WTC11 (cell line): ENCODE measurements around the gene RNASET2. TPM values are rescaled to one million over a fixed set of nuclear protein-coding genes. Genes with fewer than 3 reads are reported as not detected.
A peak's percentile ranks its signal among the peaks of the same experiment; 100 is the strongest.

Experiments
- ATAC-seq: fragments of 200-7000 bp; cut with Tn5 transposase; 2 replicates; pipeline ENCODE4 v1.10.0; 2021; ENCODE audit warnings: mild to moderate bottlenecking, moderate library complexity
- CTCF ChIA-PET: fragments of 300-600 bp; sonication (Branson Sonifier 250); formaldehyde crosslinking; loops from one replicate; lab custom pipeline; 2021; ENCODE audit warnings: antibody characterized with exemption; lab: Charles Lee
- POLR2A ChIA-PET: fragments of 350-600 bp; sonication (Branson Sonifier 250); formaldehyde crosslinking; loops from one replicate; lab custom pipeline; 2021; ENCODE audit warnings: antibody characterized with exemption; lab: Charles Lee
- DNase-seq: peaks from one replicate; pipeline ENCODE4 v3.0.0; 2021; ENCODE audit warnings: low spot score
- H3K27ac Mint-ChIP-seq: 2 replicates; pipeline ENCODE4 v1.8.0; 2021; ENCODE audit warnings: mixed read lengths
- H3K27me3 Mint-ChIP-seq: 2 replicates; pipeline ENCODE4 v1.8.0; 2021; ENCODE audit warnings: low read depth, mild to moderate bottlenecking, moderate library complexity, mixed read lengths
- H3K36me3 Mint-ChIP-seq: 2 replicates; pipeline ENCODE4 v1.8.0; 2021; ENCODE audit warnings: mixed read lengths
- H3K4me1 Mint-ChIP-seq: 2 replicates; pipeline ENCODE4 v1.8.0; 2022; ENCODE audit warnings: mixed read lengths
- H3K4me3 Mint-ChIP-seq: 2 replicates; pipeline ENCODE4 v1.8.0; 2021; ENCODE audit warnings: mild to moderate bottlenecking, moderate library complexity, mixed read lengths
- H3K9me3 Mint-ChIP-seq: 2 replicates; pipeline ENCODE4 v1.8.0; 2021; ENCODE audit warnings: mixed read lengths
- ATF1 ChIP-seq: sonication (generic); formaldehyde crosslinking; IDR thresholded peaks from 2 replicates; pipeline ENCODE4 v1.8.1; 2023; ENCODE audit warnings: mild to moderate bottlenecking, moderate library complexity, missing genetic modification reagents
- CREB1 ChIP-seq: sonication (generic); formaldehyde crosslinking; IDR thresholded peaks from 2 replicates; pipeline ENCODE4 v1.8.0; 2023; ENCODE audit warnings: mild to moderate bottlenecking, missing genetic modification reagents
- E2F1 ChIP-seq: sonication (generic); formaldehyde crosslinking; IDR thresholded peaks from 2 replicates; pipeline ENCODE4 v1.8.0; 2022; ENCODE audit warnings: mild to moderate bottlenecking, missing genetic modification reagents
- ERG ChIP-seq: fragments of 250-450 bp; sonication (Bioruptor Pico); IDR thresholded peaks from 2 replicates; pipeline ENCODE4 v1.8.0; 2021; ENCODE audit warnings: mild to moderate bottlenecking
- FOXK1 ChIP-seq: sonication (generic); formaldehyde crosslinking; IDR thresholded peaks from 2 replicates; pipeline ENCODE4 v1.8.0; 2022; ENCODE audit warnings: mild to moderate bottlenecking, moderate library complexity, missing genetic modification reagents
- GABPB1 ChIP-seq: sonication (generic); formaldehyde crosslinking; IDR thresholded peaks from 2 replicates; pipeline ENCODE4 v1.8.1; 2023; ENCODE audit warnings: mild to moderate bottlenecking, missing genetic modification reagents
- HMGA2 ChIP-seq: fragments of 250-450 bp; sonication (Bioruptor Pico); IDR thresholded peaks from 2 replicates; pipeline ENCODE4 v1.4.0; 2021; ENCODE audit warnings: mild to moderate bottlenecking, moderate library complexity
- JAZF1 ChIP-seq: fragments of 250-450 bp; sonication (Bioruptor Pico); IDR thresholded peaks from 2 replicates; pipeline ENCODE4 v1.9.0; 2021; ENCODE audit warnings: moderate library complexity, mild to moderate bottlenecking, inconsistent platforms
- MYBL2 ChIP-seq: sonication (generic); formaldehyde crosslinking; IDR thresholded peaks from 2 replicates; pipeline ENCODE4 v1.8.1; 2023; ENCODE audit warnings: mild to moderate bottlenecking, moderate library complexity, missing genetic modification reagents
- TP53 ChIP-seq: sonication (generic); formaldehyde crosslinking; IDR thresholded peaks from 2 replicates; pipeline ENCODE4 v1.8.1; 2023; ENCODE audit warnings: mild to moderate bottlenecking, missing genetic modification reagents
- ZBTB43 ChIP-seq: sonication (generic); formaldehyde crosslinking; IDR thresholded peaks from 2 replicates; pipeline ENCODE4 v1.8.1; 2023; ENCODE audit warnings: mild to moderate bottlenecking, missing genetic modification reagents
- ZNF416 ChIP-seq: fragments of 250-450 bp; sonication (Bioruptor Pico); IDR thresholded peaks from 2 replicates; pipeline ENCODE4 v1.9.0; 2021; ENCODE audit warnings: mild to moderate bottlenecking, inconsistent platforms
- ZNF671 ChIP-seq: fragments of 250-450 bp; sonication (Bioruptor Pico); IDR thresholded peaks from 2 replicates; pipeline ENCODE4 v1.8.0; 2021; ENCODE audit warnings: mild to moderate bottlenecking
- total RNA-seq: library from RNA; stranded (reverse); gene quantifications from 3 replicates; pipeline ENCODE4 v1.2.3, GENCODE V29; 2021
- TF ChIP-seq, protein P1 (sequence below): sonication (generic); formaldehyde crosslinking; conservative IDR thresholded peaks from 2 replicates; pipeline ENCODE4 v1.8.1; 2023; ENCODE audit warnings: mild to moderate bottlenecking, low read depth, missing genetic modification reagents, moderate library complexity
- TF ChIP-seq, protein P2 (sequence below): sonication (generic); formaldehyde crosslinking; IDR thresholded peaks from 2 replicates; pipeline ENCODE4 v1.8.1; 2022; ENCODE audit warnings: low read depth, missing genetic modification reagents, borderline replicate concordance
- TF ChIP-seq, protein P3 (sequence below): sonication (generic); formaldehyde crosslinking; IDR thresholded peaks from 2 replicates; pipeline ENCODE4 v1.8.0; 2023; ENCODE audit warnings: missing genetic modification reagents
- TF ChIP-seq, protein P4 (sequence below): fragments of 250-450 bp; sonication (Bioruptor Pico); IDR thresholded peaks from 2 replicates; pipeline ENCODE4 v1.9.0; 2021; ENCODE audit warnings: mild to moderate bottlenecking

Gene RNASET2
- total RNA-seq, 1 experiment from 2014 or later, result 35.6 TPM

DNA sequence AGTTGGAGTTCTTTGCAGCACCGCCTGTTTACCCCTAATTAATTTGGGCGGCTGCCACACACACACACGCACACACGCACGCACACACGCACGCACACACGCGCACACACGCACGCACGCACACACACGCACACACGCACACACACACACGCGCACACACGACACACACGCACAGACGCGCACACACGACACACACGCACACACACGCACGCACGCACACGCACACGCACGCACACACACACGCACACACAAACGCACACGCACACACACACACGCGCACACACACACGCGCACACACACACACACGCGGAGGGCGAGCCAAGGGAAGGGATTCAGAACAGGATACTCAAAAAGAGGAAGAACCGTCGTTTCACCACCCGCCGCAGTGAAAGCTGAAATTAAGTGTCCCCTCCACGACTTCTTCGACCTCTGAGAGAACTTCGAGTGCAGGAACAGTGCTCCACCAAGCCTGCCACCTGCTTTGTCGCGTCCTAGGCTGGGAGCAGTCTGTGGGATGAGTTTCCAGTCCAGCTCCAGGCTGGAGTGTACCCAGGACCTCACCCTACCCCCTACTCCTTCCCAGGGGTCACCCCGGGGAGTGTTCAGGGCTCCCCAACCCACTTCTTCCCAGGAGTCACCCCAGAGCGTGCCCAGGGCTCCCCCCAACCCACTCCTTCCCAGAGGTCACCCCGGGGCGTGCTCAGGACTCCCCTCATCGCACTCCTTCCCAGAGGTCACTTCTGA lies 1.1 kb downstream of the RNASET2 start:
- CTCF ChIA-PET, result interaction anchor here (1.5 to 3.3 kb wide), 2 partner anchors 20 to 180 kb away, joined by 4 to 20 read pairs; no protein-coding TSS in a partner anchor
- Mint-ChIP-seq H3K27me3 (peaks cover 12% of the 10 kb centered on the region), H3K4me3 (peak overlapping the region; percentile 78), H3K9me3 (peaks cover 11% of the 10 kb centered on the region), H3K4me1 (peaks cover 38% of the 10 kb centered on the region), H3K36me3 (peaks cover 21% of the 10 kb centered on the region), H3K27ac (no peak overlapping the region)
- DNase-seq, result no peak
- no peak for ATAC-seq
- POLR2A ChIA-PET, result interaction anchor here (1.7 kb wide), 1 partner anchor 44 kb away, joined by 8 read pairs; the partner anchor contains the start of gene CEP43
- TF ChIP-seq ZBTB43 (CRISPR knock-in tag) (peak; percentile 95), ZNF416 (no peak)
- TF ChIP-seq, protein P1, sequence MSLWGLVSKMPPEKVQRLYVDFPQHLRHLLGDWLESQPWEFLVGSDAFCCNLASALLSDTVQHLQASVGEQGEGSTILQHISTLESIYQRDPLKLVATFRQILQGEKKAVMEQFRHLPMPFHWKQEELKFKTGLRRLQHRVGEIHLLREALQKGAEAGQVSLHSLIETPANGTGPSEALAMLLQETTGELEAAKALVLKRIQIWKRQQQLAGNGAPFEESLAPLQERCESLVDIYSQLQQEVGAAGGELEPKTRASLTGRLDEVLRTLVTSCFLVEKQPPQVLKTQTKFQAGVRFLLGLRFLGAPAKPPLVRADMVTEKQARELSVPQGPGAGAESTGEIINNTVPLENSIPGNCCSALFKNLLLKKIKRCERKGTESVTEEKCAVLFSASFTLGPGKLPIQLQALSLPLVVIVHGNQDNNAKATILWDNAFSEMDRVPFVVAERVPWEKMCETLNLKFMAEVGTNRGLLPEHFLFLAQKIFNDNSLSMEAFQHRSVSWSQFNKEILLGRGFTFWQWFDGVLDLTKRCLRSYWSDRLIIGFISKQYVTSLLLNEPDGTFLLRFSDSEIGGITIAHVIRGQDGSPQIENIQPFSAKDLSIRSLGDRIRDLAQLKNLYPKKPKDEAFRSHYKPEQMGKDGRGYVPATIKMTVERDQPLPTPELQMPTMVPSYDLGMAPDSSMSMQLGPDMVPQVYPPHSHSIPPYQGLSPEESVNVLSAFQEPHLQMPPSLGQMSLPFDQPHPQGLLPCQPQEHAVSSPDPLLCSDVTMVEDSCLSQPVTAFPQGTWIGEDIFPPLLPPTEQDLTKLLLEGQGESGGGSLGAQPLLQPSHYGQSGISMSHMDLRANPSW, result no peak

- no peak overlapping the region for H3K27ac Mint-ChIP-seq
- POLR2A ChIA-PET, result interaction anchor here (0.6 to 1.1 kb wide), 3 partner anchors 179 to 251 kb away, joined by 3 read pairs; no protein-coding TSS in a partner anchor
Measured at GRCh38 chr6:166954118-166954713, 2.1 kb downstream of the RNASET2 start.

GRCh38 chr6:166952567-166953486 lies 3.5 kb downstream of the RNASET2 start:
- H3K9me3 Mint-ChIP-seq, result peaks cover 14% of the 10 kb centered on the region
- DNase-seq, result no peak
- CTCF ChIA-PET, result interaction anchor here (1.3 to 3.1 kb wide), 3 partner anchors 178 to 189 kb away, joined by 4 to 44 read pairs (median 8); no protein-coding TSS in a partner anchor
- no peak for ATAC-seq
- no peak overlapping the region for H3K27ac Mint-ChIP-seq
- TF ChIP-seq, protein P2, sequence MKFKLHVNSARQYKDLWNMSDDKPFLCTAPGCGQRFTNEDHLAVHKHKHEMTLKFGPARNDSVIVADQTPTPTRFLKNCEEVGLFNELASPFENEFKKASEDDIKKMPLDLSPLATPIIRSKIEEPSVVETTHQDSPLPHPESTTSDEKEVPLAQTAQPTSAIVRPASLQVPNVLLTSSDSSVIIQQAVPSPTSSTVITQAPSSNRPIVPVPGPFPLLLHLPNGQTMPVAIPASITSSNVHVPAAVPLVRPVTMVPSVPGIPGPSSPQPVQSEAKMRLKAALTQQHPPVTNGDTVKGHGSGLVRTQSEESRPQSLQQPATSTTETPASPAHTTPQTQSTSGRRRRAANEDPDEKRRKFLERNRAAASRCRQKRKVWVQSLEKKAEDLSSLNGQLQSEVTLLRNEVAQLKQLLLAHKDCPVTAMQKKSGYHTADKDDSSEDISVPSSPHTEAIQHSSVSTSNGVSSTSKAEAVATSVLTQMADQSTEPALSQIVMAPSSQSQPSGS (CRISPR knock-in tag), result no peak
- no peak for TF ChIP-seq TP53 (CRISPR knock-in tag)
- TF ChIP-seq CREB1 (CRISPR knock-in tag), result no peak
- TF ChIP-seq, protein P3, sequence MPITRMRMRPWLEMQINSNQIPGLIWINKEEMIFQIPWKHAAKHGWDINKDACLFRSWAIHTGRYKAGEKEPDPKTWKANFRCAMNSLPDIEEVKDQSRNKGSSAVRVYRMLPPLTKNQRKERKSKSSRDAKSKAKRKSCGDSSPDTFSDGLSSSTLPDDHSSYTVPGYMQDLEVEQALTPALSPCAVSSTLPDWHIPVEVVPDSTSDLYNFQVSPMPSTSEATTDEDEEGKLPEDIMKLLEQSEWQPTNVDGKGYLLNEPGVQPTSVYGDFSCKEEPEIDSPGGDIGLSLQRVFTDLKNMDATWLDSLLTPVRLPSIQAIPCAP (CRISPR knock-in tag), result no peak
- no peak for TF ChIP-seq ERG
- TF ChIP-seq JAZF1 (CRISPR knock-in tag), result no peak
- no peak for TF ChIP-seq ATF1 (CRISPR knock-in tag)
- TF ChIP-seq FOXK1 (CRISPR knock-in tag), result no peak
- no peak for TF ChIP-seq GABPB1
- no peak for TF ChIP-seq HMGA2 (CRISPR knock-in tag)
- no peak for TF ChIP-seq E2F1 (CRISPR knock-in tag)
- TF ChIP-seq, protein P4, sequence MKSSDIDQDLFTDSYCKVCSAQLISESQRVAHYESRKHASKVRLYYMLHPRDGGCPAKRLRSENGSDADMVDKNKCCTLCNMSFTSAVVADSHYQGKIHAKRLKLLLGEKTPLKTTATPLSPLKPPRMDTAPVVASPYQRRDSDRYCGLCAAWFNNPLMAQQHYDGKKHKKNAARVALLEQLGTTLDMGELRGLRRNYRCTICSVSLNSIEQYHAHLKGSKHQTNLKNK, result no peak
- peaks cover 26% of the 10 kb centered on the region for H3K36me3 Mint-ChIP-seq
- H3K27me3 Mint-ChIP-seq, result peaks cover 12% of the 10 kb centered on the region
- H3K4me3 Mint-ChIP-seq, result no peak overlapping the region
- POLR2A ChIA-PET, result interaction anchor here (0.9 kb wide), 1 partner anchor 45 kb away, joined by 3 read pairs; no protein-coding TSS in a partner anchor
- peaks cover 33% of the 10 kb centered on the region for H3K4me1 Mint-ChIP-seq

More at GRCh38 chr6:166954118-166954713, 2.1 kb downstream of the RNASET2 start:
- Mint-ChIP-seq H3K36me3 (peaks cover 26% of the 10 kb centered on the region), H3K4me1 (peaks cover 44% of the 10 kb centered on the region), H3K9me3 (peaks cover 14% of the 10 kb centered on the region), H3K4me3 (no peak overlapping the region), H3K27me3 (peaks cover 12% of the 10 kb centered on the region)
- DNase-seq, result no peak
- CTCF ChIA-PET, result interaction anchor here (0.7 kb wide), 1 partner anchor 44 kb away, joined by 3 read pairs; no protein-coding TSS in a partner anchor
- TF ChIP-seq ZNF671 (CRISPR knock-in tag) (no peak), MYBL2 (CRISPR knock-in tag) (no peak)
- ATAC-seq, result no peak
